BLaER1 treated with 17β-estradiol and CSF1 and Interleukin-3, amounts not matched to agents 10 nM and 100 nM (cell line): Measurements from ENCODE around the gene RALGAPB.
"Not testable (repeated sequence)": the region's sequence is repeated elsewhere in the genome, so short reads cannot be mapped to it uniquely, and the experiment has no call there.

Experiments
- H3K27ac ChIP-seq, 11 experiments: shearing (Covaris generic); formaldehyde crosslinking; 2 replicates each; pipeline ENCODE4 v1.8.1; 2022
- H3K27me3 ChIP-seq, 11 experiments: shearing (Covaris generic); formaldehyde crosslinking; 2 replicates each; pipeline ENCODE4 v1.8.1; 2022
- H3K36me3 ChIP-seq, 11 experiments: shearing (Covaris generic); formaldehyde crosslinking; 2 replicates each; pipeline ENCODE4 v1.8.1; 2022
- H3K4me1 ChIP-seq, 10 experiments: shearing (Covaris generic); formaldehyde crosslinking; 2 replicates each; pipeline ENCODE4 v1.8.1; 2022
- H3K4me2 ChIP-seq, 11 experiments: shearing (Covaris generic); formaldehyde crosslinking; 2 replicates each; pipeline ENCODE4 v1.8.1; 2022
- H3K4me3 ChIP-seq, 10 experiments: shearing (Covaris generic); formaldehyde crosslinking; 2 replicates each; pipeline ENCODE4 v1.8.1; 2022
- H3K9ac ChIP-seq, 11 experiments: shearing (Covaris generic); formaldehyde crosslinking; 2 replicates each; pipeline ENCODE4 v1.8.1; 2022
- H3K9me3 ChIP-seq, 11 experiments: shearing (Covaris generic); formaldehyde crosslinking; replicated peaks in 1 of 11; 2 replicates each; pipeline ENCODE4 v1.8.1; 2022
- H4K20me1 ChIP-seq, 11 experiments: shearing (Covaris generic); formaldehyde crosslinking; 2 replicates each; pipeline ENCODE4 v1.8.1; 2022
- Cebpa-rat ChIP-seq, 11 experiments: shearing (Covaris generic); IDR thresholded peaks; 2 replicates each; pipeline ENCODE4 v1.8.1; 2022

Gene RALGAPB

DNA sequence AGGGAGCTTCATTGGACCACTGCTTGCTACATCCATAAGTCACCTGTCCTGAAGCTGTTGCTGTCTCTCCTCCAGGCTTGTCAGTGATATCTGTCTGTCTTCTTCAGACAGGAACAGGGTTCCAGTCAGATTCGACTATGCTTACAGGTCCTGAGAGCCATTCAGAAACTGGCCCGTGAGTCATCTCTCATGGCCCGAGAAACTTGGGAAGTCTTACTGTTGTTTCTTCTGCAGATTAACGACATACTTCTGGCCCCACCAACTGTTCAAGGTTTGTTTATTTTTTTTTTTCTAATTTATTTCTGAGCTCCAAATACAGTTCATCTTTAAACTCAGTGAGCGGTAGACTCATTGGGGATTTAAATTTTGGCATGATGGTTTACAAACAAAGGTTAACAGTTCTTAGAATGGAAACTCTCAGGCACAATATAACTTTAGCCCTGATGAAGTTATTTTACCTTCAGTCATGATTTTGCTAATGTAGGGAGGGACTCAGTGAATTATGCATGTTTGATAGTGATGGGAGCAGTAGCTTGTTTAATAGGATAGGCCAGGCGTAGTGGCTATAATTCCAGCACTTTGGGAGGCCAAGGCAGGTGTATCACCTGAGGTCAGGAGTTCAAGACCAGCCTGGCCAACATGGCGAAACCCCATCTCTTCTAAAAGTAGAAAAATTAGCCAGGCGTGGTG is 24.7 kb downstream of the RALGAPB start:
- H3K27ac ChIP-seq: no peak overlapping the region
- no peak overlapping the region for H3K9ac ChIP-seq
- no peaks in the 10 kb centered on the region for H3K27me3 ChIP-seq
- no peaks in the 10 kb centered on the region for H3K4me1 ChIP-seq
- H4K20me1 ChIP-seq: peaks cover 0 to 28% (median 3%) of the 10 kb centered on the region in 11 experiments; a peak in 5 of 22 replicates
- no peak overlapping the region for H3K4me3 ChIP-seq
- no peak for TF ChIP-seq Cebpa-rat (IDR thresholded peaks at IDR 0.05)
- no peaks in the 10 kb centered on the region for H3K9me3 ChIP-seq
- H3K36me3 ChIP-seq: peaks cover 94 to 100% (median 98%) of the 10 kb centered on the region in 11 experiments
- no peak overlapping the region for H3K4me2 ChIP-seq

DNA sequence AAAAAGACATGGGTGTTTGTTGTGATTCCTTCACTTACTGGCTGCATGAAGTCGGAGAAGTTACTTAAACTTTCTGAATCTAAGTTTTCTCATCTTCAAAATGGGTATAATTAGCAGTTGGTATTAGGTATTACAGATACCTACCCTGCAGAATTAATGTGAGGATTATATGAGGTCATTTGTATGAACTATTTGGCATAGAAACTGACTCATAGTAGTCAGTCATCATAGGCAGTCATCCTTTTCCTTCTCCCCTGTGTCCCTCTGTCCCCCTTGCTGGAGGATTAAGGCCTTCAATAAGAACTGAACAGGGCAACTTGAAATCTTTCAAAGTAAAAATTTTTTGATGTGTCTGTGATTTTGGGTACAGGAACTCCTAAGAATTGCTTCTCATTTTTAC is 26.3 kb downstream of the RALGAPB start:
- Histone ChIP-seq H3K9ac (no peak overlapping the region), H3K27ac (no peak overlapping the region), H3K4me1 (no peaks in the 10 kb centered on the region), H3K27me3 (no peaks in the 10 kb centered on the region), H4K20me1 (peaks cover 0 to 22% (median 0%) of the 10 kb centered on the region in 11 experiments; a peak in 5 of 22 replicates), H3K4me2 (no peak overlapping the region), H3K36me3 (peaks cover 94 to 100% (median 98%) of the 10 kb centered on the region in 11 experiments), H3K4me3 (no peak overlapping the region), H3K9me3 (peaks cover 0 to 8% (median 4%) of the 10 kb centered on the region in 11 experiments; a peak in 9 of 22 replicates)
- TF ChIP-seq Cebpa-rat (IDR thresholded peaks at IDR 0.05): no peak

DNA sequence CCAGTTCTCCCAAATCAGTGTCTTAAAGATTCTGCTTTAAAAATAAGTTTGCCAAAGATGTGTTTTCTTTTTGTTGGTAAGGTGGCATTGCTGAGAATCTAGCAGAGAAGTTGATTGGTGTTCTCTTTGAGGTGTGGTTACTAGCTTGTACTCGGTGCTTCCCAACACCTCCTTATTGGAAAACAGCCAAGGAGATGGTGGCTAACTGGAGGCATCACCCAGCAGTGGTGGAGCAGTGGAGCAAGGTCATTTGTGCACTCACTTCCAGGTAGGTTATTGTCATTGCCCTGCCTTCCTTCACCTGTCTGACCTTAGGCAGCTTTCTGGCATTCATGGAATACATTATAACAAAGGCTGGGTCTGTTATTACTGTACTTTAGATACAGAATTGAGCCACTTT is 26.7 kb downstream of the RALGAPB start:
- H3K4me2 ChIP-seq: no peak overlapping the region
- H3K27me3 ChIP-seq: no peaks in the 10 kb centered on the region
- no peak overlapping the region for H3K4me3 ChIP-seq
- H3K9ac ChIP-seq: no peak overlapping the region
- peaks cover 0 to 12% (median 8%) of the 10 kb centered on the region in 11 experiments; a peak in 11 of 22 replicates for H3K9me3 ChIP-seq
- no peaks in the 10 kb centered on the region for H3K4me1 ChIP-seq
- no peak for TF ChIP-seq Cebpa-rat (IDR thresholded peaks at IDR 0.05)
- H3K27ac ChIP-seq: no peak overlapping the region
- H4K20me1 ChIP-seq: peaks cover 0 to 22% (median 0%) of the 10 kb centered on the region in 11 experiments; a peak in 3 of 22 replicates
- H3K36me3 ChIP-seq: peaks cover 94 to 100% (median 98%) of the 10 kb centered on the region in 11 experiments

DNA sequence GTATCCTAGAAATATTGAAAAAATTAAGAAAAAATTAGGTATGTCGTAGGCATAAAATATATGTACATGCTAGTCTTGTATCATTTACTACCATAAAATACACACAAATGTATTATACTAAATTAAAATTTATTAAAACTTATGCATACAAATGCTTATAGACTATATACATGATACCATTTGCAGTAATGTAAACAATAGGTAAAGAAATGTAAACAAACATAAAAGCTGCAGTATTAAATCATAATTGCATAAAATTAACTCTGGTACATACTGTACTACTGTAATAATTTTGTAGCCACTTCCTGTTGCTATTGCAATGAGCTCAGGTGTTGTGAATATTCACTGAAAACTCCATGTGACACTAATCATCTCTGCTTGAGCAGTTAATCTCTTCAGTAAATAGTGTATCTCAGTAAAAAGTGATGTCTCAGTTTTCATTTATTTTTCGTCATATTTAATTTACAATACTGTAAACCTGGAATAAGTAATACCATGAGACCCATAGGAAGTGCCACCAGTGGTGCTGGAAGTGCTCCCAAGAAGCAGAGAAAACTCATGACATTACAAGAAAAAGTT is 29.3 kb downstream of the RALGAPB start:
- Histone ChIP-seq H3K9ac (no peak overlapping the region), H3K27ac (no peak overlapping the region), H3K27me3 (no peaks in the 10 kb centered on the region), H3K4me2 (no peak overlapping the region), H3K4me1 (no peaks in the 10 kb centered on the region), H3K4me3 (no peak overlapping the region), H3K36me3 (peaks cover 79 to 100% (median 89%) of the 10 kb centered on the region in 11 experiments), H4K20me1 (peaks cover 0 to 9% (median 0%) of the 10 kb centered on the region in 11 experiments; a peak in 2 of 22 replicates), H3K9me3 (peaks cover 0 to 20% (median 13%) of the 10 kb centered on the region in 11 experiments; a peak in 15 of 22 replicates)
- TF ChIP-seq Cebpa-rat (IDR thresholded peaks at IDR 0.05): no peak

DNA sequence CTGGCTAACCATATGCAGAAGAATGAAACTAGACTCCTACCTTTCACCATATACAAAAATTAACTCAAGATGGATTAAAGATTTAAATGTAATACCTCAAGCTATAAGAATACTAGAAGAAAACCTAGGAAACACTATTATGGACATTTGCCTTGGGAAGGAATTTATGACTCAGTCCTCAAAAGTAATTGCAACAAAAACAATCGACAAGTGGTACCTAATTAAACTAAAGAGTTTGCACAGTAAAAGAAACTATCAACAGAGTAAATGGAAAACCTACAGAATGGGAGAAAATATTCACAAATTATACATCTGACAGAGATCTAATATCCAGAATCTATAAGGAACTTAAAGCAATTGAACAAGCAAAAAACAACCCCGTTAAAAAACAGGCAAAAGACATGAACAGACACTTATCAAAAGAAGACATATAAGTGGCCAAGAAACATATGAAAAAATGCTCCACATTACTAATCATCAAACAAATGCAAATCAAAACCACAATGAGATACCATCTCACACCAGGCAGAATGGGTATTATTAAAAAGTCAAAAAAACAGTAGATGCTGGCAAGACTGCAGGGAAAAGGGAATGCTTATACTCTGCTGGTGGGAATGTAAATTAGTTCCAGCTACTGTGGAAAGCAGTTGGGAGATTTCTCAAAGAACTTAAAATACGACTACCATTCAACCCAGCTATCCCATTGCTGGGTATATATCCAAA is 31.9 kb downstream of the RALGAPB start:
- peaks cover 0 to 6% (median 0%) of the 10 kb centered on the region in 11 experiments; a peak in 1 of 22 replicates for H4K20me1 ChIP-seq
- no peak overlapping the region for H3K4me2 ChIP-seq
- peaks cover 62 to 95% (median 81%) of the 10 kb centered on the region in 11 experiments for H3K36me3 ChIP-seq
- TF ChIP-seq Cebpa-rat (IDR thresholded peaks at IDR 0.05): no peak
- no peaks in the 10 kb centered on the region for H3K27me3 ChIP-seq
- no peak overlapping the region for H3K4me3 ChIP-seq
- H3K9ac ChIP-seq: no peak overlapping the region
- H3K9me3 ChIP-seq: peaks cover 0 to 20% (median 13%) of the 10 kb centered on the region in 11 experiments; a peak in 15 of 22 replicates
- H3K27ac ChIP-seq: no peak overlapping the region
- no peaks in the 10 kb centered on the region for H3K4me1 ChIP-seq

DNA sequence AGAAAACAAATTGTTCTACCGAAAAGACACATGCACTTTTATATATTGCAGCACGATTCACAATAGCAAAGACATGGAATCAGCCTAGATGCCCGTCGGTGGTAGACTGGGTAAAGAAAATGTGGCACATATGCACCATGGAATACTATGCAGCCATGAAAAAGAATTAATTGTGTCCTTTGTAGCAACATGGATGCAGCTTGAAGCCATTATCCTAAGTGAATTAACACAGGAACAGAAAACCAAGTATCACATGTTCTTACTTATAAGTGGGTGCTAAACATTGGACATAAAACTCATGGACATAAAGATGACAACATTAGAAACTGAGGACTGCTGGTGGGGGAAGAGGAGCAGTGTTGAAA is 32.4 kb downstream of the RALGAPB start:
- Histone ChIP-seq H3K9me3 (peaks cover 0 to 20% (median 13%) of the 10 kb centered on the region in 11 experiments; a peak in 15 of 22 replicates), H3K4me3 (no peak overlapping the region), H3K4me1 (no peaks in the 10 kb centered on the region), H3K4me2 (no peak overlapping the region), H3K27me3 (no peaks in the 10 kb centered on the region), H3K36me3 (peaks cover 64 to 95% (median 81%) of the 10 kb centered on the region in 11 experiments), H3K9ac (no peak overlapping the region), H4K20me1 (peaks cover 0 to 6% (median 0%) of the 10 kb centered on the region in 11 experiments; a peak in 1 of 22 replicates), H3K27ac (no peak overlapping the region)
- no peak for TF ChIP-seq Cebpa-rat (IDR thresholded peaks at IDR 0.05)

DNA sequence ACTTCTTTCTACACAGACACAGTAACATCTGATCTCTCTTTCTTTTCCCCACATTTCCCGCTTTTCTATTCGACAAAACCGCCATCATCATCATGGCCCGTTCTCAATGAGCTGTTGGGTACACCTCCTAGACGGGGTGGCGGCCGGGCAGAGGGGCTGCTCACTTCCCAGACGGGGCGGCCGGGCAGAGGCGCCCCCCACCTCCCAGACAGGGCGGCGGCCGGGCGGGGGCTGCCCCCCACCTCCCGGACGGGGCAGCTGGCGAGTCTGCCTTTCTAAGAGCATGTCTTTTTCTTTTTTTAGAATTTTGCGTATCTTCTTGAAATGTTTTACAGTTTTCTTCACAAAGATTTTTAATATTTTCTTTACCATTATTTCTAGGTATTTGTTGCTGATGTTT is 39.1 kb downstream of the RALGAPB start:
- not testable (repeated sequence) for H3K27me3 ChIP-seq, H3K4me1 ChIP-seq, H3K4me3 ChIP-seq, H3K9ac ChIP-seq, H3K27ac ChIP-seq, H3K4me2 ChIP-seq
- H3K36me3 ChIP-seq: peaks cover 60 to 95% (median 76%) of the 10 kb centered on the region in 11 experiments
- H3K9me3 ChIP-seq: peaks cover 0 to 14% (median 7%) of the 10 kb centered on the region in 11 experiments; a peak in 13 of 22 replicates
- H4K20me1 ChIP-seq: peaks cover 0 to 23% (median 5%) of the 10 kb centered on the region in 11 experiments; a peak in 9 of 22 replicates

DNA sequence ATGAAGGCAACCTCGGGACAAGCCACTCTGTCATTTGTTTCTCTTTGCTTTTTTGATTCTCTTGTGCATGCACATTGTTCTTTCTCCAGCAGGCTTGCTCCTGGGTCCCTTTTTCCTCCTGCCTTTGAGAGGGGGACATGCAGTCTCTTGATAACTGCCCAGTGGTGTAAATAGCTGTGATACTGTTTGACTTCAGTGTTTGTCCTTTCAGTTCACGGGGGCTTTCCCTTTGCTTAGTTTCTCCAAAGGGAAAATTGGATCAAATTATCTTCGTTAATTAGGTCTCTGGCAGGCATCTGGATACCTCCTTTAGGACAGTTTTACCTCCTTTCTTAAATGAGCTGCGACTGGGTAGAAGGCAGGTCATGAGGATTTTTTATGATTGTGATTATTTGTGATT is 41.5 kb downstream of the RALGAPB start:
- peaks cover 0 to 26% (median 5%) of the 10 kb centered on the region in 11 experiments; a peak in 9 of 22 replicates for H4K20me1 ChIP-seq
- H3K27me3 ChIP-seq: no peaks in the 10 kb centered on the region
- no peak overlapping the region for H3K9ac ChIP-seq
- no peaks in the 10 kb centered on the region for H3K4me1 ChIP-seq
- H3K36me3 ChIP-seq: peaks cover 74 to 100% (median 83%) of the 10 kb centered on the region in 11 experiments
- H3K4me2 ChIP-seq: no peak overlapping the region
- H3K9me3 ChIP-seq: peaks cover 0 to 14% (median 7%) of the 10 kb centered on the region in 11 experiments; a peak in 13 of 22 replicates
- TF ChIP-seq Cebpa-rat (IDR thresholded peaks at IDR 0.05): no peak
- no peak overlapping the region for H3K27ac ChIP-seq
- H3K4me3 ChIP-seq: no peak overlapping the region

DNA sequence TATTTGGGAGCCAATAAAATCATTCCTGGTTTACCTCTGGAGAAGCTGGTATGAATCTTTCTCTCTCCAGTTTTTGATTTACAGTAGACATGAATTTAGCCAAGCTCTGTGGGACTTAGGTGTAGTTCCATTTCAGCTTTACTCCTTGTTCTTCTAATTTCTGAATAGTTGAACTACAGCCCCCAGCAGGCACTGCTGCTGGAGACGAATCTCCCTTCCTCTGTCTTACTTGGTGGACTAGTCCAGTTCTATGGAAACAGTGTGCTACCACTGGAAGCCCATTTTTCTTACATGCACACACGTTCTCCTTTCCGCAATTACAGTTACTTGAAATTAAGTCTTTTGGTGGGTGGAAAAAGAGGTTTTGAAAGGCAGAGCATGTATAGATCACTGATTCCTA is 42.3 kb downstream of the RALGAPB start:
- Histone ChIP-seq H3K4me3 (no peak overlapping the region), H3K4me1 (no peaks in the 10 kb centered on the region), H3K4me2 (no peak overlapping the region), H3K27me3 (no peaks in the 10 kb centered on the region), H3K9ac (no peak overlapping the region), H3K27ac (no peak overlapping the region), H4K20me1 (peaks cover 0 to 32% (median 5%) of the 10 kb centered on the region in 11 experiments; a peak in 9 of 22 replicates), H3K9me3 (peaks cover 0 to 14% (median 7%) of the 10 kb centered on the region in 11 experiments; a peak in 13 of 22 replicates), H3K36me3 (peaks cover 73 to 100% (median 83%) of the 10 kb centered on the region in 11 experiments)
- no peak for TF ChIP-seq Cebpa-rat (IDR thresholded peaks at IDR 0.05)
